ENCODE data around the gene STN1.
A peak's percentile ranks its signal among the peaks of the same experiment; 100 is the strongest.

Gene STN1

DNA sequence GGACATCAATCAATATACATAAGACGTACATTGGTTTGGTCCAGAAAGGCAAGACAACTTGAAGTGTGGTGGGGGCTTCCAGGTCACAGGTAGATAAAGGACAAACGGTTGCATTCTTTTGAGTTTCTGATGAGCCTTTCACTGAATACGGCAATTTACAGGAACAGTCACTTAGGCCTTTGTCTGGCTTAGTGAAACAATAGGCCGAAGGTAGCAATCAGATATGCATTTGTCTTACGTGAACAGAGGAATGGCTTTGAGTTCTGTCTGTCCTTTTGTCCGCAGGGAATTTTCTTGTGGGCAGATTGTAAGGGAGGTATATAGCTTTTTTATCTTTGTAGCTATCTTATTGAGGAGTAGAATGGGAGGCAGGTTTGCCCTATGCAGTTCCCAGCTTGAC is 10.8 kb upstream of the STN1 start:
- DNase-seq, result no peak

DNA sequence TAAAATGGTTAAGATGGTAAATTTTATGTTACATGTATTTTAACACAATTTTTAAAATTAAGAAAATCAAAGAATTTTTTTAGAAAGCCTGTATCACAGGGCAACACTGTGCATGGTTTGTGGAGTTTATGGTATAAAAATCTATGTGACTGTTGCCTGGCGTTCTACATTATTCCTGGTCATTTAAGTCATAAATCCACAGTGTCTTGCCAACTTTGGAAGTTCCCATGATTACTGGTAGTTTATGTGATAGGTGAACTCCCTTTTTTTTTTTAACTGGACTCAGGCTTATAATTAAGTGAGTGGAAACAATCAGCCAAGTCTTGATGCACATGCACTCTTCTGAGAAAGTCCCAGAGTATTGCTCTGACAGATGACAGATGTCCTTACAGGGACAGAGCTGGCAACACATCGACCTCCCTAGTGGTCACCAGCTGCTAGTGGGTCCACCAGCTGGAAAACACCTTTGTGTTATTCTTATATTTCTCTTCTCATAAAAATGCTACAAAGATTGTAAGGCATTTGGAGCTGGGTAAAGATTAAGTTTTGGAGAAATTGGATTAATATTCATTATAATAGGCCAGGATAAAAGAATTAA is 8.8 kb upstream of the STN1 start:
- no peak for DNase-seq

DNA sequence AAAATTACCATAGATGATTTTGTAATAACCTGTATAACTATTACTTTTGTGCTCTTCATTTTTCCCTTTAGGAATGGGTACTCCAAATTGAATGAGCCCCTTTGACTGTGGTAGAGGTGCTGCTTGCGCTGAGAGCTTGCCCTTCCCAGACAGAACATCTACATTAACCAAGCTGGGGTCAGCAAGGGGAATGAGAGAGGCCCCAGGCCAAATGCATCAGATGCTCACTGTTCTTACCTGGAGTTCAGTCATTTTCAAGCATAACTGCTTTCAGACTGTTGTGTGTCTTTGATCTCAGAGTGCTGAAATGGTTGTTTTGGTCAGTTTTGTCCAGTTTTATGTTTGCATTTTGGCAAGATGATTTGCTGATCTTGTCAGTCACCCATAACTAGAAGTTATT is 7.6 kb upstream of the STN1 start:
- DNase-seq, result no peak

DNA sequence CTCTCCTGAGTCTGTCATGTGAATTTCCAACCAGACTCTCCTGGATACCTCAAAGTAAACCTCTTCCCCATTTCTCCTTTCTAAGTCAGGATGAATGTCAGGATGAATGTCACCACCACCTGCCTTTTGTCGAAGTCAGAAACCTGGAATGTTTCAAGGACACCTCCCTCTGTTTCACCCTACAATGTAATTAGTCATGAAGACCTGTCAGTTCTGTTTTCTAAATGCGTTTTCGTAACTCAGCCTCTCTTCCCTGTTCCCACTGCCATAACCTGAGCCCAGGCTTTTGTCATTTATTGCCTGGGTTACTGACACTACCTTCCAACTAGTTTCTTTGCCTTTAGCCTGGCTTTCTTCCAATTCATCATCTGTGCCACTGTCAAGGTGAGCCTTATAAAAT is 5.5 kb upstream of the STN1 start:
- no peak for DNase-seq

DNA sequence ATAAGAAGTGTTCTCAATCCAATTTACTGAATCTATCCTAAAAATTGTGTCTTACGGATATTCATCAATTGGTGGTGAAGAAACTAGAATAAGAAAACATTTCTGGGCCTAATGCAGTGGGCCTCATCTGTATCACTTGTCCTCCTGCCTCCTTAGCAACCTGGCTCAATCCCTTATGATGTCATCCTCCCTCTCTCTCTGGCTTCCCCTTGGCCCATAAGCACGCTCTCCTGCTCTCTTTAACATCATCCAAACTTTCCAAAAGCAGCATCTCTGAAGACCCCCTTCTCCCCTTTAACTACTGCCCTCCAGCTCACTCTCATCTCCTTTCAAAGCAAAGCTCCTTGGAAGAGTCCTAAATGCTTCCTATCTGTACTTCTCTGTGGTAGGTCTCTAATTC is 4.7 kb upstream of the STN1 start:
- no peak for DNase-seq

DNA sequence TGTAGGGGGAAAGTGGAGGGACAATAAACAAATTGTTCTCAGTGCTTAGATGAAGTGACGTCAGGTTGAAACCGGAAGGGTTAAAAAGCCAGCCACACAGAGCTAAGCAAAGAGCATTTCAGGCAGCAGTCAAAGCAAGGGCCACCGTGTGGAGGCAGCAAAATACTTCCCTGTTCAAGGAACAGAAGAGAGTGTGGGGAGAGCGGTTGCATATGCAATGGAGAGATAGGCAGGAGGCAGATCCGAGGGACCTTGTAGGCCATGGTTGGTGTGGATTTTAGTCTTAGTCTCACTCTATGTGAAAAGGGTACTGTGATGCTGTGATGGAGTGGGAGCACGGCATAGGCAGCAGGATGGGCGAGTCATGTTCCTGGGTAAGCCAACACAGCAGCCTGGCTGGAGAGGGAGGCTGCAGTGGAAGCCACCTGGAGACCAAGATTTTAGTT is 3.8 kb upstream of the STN1 start:
- DNase-seq, result peak; percentile 33

DNA sequence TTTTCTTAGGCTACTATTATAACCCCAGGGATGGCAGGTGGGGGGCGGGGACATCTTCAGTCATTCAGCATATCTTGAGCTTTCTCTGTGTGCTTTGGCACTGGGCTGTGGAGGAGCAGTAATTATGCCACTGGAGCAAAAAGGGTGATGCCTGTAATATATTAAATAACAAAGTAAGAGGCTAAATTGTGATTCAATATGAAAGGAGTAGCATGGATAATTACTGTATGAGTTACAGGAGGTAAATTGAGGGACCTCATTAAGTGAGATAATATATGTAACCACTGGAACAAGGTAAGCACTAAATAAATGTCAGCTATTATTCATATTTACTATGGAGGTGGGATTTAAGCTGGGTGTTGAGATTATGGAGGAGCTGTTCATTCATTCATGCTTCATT is 3.3 kb upstream of the STN1 start:
- DNase-seq, result no peak

DNA sequence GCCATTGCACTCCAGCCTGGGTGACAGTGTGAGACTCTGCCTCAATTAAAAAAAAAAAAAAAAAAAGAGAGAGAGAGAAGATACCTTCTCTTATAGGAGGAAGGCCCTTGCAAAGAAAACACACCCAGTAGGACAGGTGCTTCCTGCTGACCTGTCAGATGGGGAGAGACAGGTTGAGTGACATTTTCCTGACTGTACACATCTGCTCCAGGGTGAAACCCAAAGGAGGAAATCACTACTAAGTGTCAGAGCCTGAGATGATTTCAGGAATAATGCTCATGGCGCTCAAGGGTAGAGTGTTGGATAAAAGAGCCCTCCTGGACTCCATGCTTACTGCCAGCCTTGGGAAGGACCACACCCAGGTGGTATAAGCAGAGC is 1.7 kb upstream of the STN1 start:
- no peak for DNase-seq

DNA sequence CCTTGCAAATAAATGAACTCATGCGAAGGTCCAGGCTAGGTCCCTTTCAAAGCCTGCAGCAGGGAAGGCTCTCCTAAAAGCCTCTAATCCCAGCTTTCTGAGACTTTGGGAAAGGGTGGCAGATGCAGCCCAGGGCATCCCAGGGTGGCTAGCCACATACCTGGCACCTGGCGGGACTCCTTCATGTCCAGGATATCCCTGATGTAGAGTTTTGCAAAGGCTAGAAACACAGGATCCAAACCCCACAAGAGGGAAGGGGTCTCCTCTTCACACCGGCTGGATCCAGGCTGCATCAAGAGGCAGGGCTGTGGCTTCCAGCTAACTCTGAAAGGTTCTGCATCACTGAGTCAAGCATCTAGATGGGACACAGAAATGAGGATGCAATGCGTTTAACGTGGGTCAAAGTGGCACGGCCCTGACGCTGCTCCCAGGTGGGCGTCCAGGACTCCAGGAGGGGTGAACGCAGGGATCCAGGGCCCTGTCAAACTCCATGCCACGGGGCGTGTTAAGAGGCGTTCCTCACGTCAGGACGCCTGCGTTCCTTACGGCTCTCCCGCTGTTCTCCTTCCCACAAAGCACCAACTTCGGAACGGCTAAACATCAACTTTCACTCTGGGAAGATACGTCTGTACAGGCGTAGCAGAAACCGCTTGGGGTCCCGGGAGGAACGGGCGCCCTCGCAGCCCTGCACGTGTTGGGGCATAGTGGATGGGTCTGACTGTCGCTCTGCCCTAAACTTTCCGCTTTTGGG is 507 bp downstream of the STN1 start:
- DNase-seq, result peak; percentile 20

DNA sequence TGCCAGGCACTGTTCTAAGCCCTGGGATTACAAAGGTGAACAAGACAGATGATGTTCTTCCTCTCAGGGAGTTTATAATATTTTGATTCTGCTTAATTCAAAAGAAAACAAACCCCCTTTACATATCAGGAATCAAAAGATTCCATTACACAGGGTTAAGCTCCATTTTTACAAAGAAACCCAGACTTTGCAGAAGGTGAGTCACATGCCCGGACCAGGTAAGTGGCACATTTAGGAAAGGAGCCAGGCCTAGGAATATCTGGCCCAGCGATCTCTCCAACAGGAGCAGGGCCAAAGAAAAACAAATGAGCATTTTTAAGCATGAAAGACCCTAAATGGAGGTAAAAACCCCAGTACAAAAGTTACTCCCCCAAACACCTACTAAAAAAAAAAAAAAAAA is 1.1 kb downstream of the STN1 start:
- DNase-seq, result peak; percentile 52

DNA sequence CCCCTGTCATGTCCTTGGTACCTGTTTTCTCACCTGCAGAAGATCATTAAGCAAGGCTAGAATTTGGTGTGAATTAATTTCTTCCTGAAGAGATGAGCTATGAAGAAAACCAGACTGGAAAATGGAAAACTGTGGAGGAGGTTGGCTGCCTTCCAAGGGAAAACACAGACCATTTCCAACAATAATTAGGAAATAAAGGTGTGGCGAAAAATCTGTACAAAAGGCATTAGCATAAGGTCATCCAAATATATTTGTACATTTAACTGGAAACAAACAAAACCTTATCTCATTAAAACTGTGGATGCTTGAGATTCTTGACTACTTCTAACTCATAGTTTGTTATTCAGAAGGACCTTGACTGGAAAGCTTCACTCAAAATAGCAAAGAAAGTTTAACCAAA is 1.7 kb downstream of the STN1 start:
- DNase-seq, result no peak

DNA sequence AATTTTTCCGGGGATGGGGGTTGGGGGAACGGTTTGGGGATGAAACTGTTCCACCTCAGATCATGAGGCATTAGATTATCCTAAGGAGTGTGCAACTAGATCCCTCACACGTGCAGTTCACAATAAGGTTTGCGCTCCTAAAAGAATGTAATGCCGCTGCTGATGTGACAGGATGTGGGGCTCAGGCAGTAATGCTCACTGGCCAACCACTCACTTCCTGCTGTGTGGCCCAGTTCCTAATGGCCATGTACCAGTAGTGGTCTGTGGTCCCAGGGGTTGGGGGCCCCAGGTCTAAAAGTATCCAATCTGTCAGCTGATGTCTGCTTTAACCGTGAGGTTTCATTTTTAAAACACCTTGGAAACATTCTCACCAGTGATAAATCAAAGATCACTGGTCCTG is 2.2 kb downstream of the STN1 start:
- DNase-seq, result peak; percentile 62

DNA sequence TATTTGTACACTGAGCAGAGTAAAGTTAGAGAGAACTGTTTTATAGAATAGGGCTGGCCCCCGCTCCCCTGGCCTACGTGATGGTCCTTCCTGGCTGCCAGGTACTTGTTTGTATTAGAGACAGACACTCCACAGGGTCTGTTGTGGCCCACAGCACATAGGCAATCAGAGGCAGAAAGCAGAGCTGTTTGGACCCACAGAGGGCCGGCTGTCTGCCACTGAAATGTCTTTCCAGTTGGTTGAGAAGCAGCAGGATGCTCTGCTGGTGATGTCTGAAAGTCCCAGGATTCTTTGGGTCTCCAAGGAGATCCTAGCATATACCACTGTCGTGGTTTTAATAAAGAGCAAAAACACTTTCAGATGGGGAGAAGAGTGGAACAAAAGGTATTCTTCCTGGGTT is 5.2 kb downstream of the STN1 start:
- no peak for DNase-seq

DNA sequence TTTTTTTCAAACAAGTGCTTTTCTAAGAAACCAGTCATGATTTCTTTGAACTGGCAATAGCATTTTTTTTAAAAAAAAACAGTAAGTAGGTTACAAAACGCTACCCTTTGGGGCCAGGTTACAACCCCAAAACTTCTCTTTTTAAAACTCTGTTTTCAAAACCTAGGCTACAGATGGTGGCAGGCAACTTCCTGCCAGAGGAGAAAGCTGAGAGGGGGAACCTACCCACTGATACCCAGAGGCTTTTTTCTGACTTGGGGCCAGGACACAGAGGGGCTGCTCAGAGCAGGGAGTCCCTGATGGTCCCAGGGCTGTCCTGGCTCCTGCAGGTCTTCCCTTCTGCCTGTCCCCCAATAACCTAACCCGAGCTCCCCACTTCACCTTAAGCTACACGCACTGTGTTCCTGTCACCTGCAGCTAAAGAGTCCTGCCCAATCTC is 6.9 kb downstream of the STN1 start:
- DNase-seq, result peak; percentile 89

DNA sequence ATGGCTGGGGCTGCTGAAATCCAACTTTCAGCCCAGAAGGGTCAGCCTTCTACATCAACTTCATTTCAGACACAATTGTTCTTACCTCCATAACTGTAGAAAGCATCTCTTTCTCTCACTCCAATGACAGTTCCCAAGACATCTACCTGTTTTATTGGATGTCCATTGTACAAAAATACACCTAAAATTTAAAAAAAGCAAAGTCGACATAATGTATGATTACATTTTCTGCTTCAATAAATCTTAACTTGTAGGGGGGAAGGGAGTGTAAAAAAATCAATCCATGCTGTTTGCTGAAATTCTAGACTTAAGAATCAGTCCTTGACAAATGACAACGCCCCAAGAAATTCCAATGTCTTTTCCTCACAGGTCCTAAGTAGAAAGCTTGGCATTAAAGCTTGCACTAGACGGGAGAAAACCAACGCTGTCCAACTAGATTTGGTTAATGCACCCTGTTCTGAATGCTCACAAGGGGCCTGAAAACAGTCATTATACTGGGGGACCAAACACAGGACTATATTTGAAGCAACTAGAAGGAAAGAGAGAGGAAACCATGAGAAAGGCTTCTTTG is 7.5 kb downstream of the STN1 start:
- no peak for DNase-seq

DNA sequence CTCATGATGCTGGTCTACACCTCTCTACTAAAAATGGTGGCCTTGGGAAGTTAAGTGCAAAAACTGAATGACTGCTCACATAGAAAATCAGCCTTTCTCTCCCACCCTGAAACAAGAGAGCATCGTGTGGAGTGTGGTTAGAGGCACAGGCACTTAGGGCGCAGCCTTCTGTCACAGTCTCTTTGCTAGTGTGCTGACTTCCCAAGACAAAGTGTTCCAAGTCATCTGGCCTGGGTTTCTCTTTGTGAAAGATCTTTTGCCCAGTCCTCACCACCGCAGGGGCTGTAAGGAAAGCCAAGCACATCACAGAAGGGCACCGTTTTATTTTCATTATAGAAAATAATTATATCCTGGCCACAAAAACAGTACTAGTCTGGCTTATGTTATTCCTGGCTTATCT is 12.5 kb downstream of the STN1 start:
- no peak for DNase-seq

DNA sequence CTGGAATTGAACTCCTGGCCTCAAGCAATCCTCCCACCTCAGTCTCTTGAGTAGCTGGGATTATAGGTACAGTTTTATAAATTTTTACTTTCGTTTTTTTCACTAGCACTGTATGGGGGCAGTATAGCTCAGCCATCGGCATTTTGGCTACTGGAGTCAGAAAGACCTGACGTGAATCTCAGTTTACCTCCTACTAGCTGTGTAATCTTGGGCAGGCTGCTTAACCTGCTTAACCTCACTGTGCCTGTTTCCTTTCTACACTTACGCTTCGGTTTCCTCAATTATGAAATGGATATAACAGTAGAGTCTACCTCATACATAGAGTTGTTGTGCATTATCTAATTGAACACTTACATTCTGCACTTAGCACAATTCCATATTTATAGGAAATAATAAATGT is 16.7 kb downstream of the STN1 start:
- peak; percentile 33 for DNase-seq

DNA sequence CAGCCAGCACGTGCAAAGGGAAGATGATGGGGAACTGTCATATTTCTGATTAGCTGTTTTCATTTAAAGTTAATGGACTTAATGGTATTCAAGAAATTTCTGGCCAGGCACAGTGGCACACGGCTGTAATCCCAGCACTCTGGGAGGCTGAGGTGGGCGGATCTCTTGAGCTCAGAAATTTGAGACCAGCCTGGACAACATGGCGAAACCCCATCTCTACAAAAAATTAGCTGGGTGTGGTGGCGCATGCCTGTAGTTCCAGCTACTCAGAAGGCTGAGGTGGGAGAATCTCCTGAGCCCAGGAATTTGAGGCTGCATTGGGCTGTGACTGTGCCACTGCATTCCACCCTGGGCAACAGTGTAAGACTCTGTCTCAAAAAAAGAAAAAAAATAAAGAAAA is 18.7 kb downstream of the STN1 start:
- no peak for DNase-seq

DNA sequence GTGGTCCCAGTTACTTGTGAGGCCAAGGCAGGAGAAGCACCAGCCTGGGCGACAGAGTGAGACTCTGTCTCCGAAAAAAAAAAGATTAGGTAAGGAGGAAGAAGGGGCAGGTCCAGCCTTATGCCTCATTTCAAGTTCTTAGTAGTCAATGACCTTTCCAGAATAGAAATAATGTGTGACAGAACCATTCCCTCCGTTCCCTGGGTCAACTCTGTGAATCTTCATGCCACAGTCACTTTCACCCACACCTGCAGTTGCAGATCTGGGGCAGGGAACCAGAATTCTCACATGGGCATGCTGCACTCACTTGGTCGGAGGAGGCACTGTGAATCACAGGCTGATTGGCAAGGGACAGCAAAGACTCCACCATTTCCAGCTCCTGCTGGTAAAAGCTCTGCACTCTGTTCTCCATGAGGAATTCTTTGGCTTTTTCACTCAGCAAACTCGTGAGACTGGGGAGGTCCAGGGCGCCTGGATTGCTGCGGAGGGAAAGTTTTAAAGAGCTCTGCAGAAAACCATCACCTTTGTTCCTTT is 20.7 kb downstream of the STN1 start:
- no peak for DNase-seq

DNA sequence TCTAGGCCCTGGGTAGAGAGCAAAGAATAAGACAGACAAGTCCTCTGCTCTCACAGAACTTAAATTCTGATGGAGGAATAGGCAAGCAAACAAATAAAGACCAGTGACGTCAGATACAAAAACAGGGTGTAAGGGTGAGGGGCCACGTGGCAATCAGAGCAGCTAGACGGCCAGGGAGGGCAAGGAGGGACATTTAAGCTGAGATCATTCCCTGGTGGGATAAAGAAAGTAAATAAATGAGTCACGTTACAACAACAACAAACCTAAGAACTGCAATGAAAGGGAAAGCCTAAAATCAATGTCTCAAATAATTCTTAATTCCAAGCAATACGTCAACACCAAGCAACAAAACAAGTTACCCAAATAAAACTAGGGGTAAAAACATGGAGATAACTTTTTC is 21.8 kb downstream of the STN1 start:
- no peak for DNase-seq

DNA sequence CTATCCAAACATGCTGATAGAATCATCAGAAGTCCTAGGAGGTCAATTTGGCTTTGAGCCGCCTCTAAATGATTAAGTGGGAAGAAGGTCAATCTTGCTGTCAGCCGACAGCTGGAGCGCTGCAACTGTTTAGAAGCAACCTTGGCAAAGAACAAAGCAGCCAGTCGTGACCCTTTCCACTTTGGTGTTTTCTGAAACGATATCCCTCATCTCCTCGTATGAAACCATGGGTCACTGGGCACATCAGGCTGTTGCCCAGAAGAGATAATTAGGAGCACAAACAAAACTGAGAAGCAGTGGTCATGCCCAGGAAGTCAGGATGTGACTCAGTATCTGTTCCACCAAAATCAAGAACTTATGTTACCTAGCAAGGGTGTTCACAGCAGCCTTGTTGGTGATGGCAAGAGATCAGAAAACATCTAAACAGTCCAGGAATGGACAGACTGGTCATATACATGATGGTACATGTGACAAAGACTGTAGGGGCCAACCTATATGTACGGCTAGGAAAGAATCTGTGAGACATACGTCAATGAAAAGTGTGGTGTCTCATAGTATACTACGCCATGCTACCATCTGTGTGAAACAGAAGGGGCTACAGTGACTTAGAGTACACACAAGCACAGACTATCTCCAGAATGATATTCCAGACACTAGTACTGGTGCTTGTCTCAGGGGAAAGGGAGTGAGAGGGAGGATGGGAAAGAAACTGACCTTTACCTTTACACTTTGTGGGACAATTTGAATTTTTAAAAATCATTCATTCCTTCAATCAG is 22.4 kb downstream of the STN1 start:
- DNase-seq, result no peak

DNA sequence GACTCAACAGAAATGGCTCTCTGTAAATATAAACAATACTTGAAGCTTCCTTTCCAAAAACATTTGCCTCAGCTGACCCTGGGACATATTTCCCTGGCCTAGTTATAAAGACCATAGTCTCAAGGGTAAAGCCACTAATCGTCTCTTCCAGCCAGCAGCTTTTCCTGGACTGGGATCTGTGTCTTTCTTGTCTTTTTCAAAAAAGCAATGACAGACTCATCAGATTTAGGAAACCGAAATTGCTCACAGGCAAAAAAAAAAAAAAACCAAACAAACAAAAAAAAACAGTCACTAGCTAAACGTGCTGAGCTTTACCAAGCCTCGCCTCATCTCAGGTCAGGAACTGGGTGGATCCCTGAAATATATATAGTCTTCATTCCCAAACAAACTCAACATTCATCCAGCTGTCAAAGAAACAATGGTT is 23.5 kb downstream of the STN1 start:
- DNase-seq, result no peak

DNA sequence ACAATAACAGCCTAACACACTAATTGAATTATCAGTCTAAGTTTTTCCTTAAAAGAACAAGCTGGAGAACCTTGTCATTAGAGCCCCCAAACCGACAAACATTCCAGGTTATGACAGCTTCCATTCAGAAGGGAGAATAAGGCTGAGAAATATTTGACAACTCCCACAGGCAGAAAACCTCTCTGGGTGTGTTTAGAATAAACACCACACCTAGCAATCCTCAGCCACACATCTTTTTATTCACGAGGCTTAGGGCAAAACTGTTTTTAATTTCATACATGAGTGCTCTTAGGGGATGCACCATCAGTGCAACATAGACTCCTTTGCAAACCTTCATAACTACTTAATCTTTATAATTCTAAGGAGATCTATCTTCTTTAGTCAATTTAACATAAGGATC is 24.2 kb downstream of the STN1 start:
- no peak for DNase-seq

DNA sequence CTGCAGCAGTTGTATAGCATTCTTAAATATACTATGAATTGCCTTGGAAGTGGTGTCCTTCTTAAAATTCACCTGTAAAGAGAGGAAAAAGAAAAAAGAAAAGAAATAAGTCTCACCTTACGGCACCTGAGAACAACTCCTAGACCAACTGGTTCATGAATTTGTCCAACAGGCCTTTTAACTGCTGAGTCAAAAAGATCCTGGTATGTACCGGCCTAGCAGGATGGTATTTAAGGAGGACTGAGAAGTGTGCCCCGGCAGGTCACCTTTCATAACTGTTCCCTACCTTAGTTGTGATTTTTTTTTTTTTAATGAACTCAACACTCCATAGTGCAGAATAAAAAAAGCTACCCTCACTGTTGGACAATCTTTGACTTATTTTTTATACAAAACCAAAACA is 25.8 kb downstream of the STN1 start:
- no peak for DNase-seq
